Nephron (organoid): ENCODE results near the gene CPNE5.

Source experiments
- H3K27ac Mint-ChIP-seq, 3 experiments: 2 replicates each; pipeline ENCODE4 v1.8.0; 2020; ENCODE audit warnings: mixed read lengths in 3 of 3, mild to moderate bottlenecking in 2 of 3, moderate library complexity in 1 of 3
- H3K27me3 Mint-ChIP-seq: 2 replicates; pipeline ENCODE4 v1.8.0; 2021; ENCODE audit warnings: low read depth, mild to moderate bottlenecking, moderate library complexity, mixed read lengths
- H3K36me3 Mint-ChIP-seq: 2 replicates; pipeline ENCODE4 v1.8.0; 2020; ENCODE audit warnings: low read depth, mixed read lengths
- H3K4me1 Mint-ChIP-seq: 2 replicates; pipeline ENCODE4 v1.8.0; 2020; ENCODE audit warnings: mixed read lengths
- H3K4me3 Mint-ChIP-seq, 3 experiments: 2 replicates each; pipeline ENCODE4 v1.8.0; 2020; ENCODE audit warnings: mild to moderate bottlenecking in 3 of 3, mixed read lengths in 3 of 3, moderate library complexity in 2 of 3
- H3K9me3 Mint-ChIP-seq: 2 replicates; pipeline ENCODE4 v1.8.0; 2020; ENCODE audit warnings: mixed read lengths
- TF ChIP-seq, protein P1 (sequence below), 3 experiments: fragments of 200-600 bp; sonication (generic); IDR thresholded peaks; one replicate each; pipeline ENCODE4 v1.5.0; 2021; ENCODE audit warnings: antibody characterized with exemption in 3 of 3; ENCODE audit not compliant: unreplicated experiment in 3 of 3

The CPNE5 gene

DNA sequence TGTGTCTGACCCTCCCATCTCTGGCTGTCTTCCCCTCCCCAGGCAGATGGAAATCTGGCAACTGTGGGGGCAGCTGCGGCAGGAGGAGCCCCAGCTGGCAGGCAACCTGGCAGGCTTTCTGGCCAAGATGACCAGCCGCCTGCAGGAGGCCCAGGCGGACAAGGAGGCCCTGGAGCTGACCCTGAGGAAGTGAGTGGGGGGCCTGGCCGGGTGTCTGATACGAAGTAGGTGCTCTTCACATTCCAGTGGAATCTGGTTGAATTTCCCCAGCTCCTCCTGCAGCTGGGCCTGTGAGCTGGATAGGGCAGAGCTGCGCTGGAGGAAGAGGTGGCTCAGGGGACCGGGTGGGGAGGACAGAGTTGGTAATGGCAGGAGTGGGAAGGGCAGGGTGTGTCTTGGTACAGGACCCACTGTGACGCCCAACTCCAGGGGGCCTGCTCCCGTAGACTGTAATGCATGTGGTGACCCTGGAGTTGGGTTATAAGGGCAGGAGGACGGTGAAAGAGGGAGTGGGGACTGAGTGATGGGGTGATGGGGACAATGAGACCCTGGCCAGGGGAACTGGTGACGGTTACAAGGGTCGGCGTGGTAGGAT, 121.9 kb downstream of the CPNE5 start:
- H3K27me3 Mint-ChIP-seq: peaks cover 14% of the 10 kb centered on the region
- no peaks in the 10 kb centered on the region for H3K9me3 Mint-ChIP-seq
- TF ChIP-seq, protein P1, sequence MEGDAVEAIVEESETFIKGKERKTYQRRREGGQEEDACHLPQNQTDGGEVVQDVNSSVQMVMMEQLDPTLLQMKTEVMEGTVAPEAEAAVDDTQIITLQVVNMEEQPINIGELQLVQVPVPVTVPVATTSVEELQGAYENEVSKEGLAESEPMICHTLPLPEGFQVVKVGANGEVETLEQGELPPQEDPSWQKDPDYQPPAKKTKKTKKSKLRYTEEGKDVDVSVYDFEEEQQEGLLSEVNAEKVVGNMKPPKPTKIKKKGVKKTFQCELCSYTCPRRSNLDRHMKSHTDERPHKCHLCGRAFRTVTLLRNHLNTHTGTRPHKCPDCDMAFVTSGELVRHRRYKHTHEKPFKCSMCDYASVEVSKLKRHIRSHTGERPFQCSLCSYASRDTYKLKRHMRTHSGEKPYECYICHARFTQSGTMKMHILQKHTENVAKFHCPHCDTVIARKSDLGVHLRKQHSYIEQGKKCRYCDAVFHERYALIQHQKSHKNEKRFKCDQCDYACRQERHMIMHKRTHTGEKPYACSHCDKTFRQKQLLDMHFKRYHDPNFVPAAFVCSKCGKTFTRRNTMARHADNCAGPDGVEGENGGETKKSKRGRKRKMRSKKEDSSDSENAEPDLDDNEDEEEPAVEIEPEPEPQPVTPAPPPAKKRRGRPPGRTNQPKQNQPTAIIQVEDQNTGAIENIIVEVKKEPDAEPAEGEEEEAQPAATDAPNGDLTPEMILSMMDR (IDR thresholded peaks at IDR 0.05; ENCODE audit: unreplicated experiment in 3 of 3): no peak
- no peak overlapping the region for H3K4me3 Mint-ChIP-seq
- no peak overlapping the region for H3K27ac Mint-ChIP-seq
- peaks cover 4% of the 10 kb centered on the region for H3K4me1 Mint-ChIP-seq
- no peaks in the 10 kb centered on the region for H3K36me3 Mint-ChIP-seq

GRCh38 chr6:36716476-36717093, 122.7 kb downstream of the CPNE5 start:
- TF ChIP-seq, protein P1 (IDR thresholded peaks at IDR 0.05; ENCODE audit: unreplicated experiment in 3 of 3): no peak
- Mint-ChIP-seq H3K27ac (no peak overlapping the region), H3K4me3 (no peak overlapping the region), H3K27me3 (peaks cover 15% of the 10 kb centered on the region), H3K4me1 (peaks cover 4% of the 10 kb centered on the region), H3K36me3 (no peaks in the 10 kb centered on the region), H3K9me3 (no peaks in the 10 kb centered on the region)

GRCh38 chr6:36715469-36715868, 123.8 kb downstream of the CPNE5 start:
- Mint-ChIP-seq H3K4me1 (peaks cover under 1% of the 10 kb centered on the region), H3K27ac (no peak overlapping the region), H3K27me3 (peaks cover 12% of the 10 kb centered on the region), H3K9me3 (no peaks in the 10 kb centered on the region), H3K36me3 (no peaks in the 10 kb centered on the region), H3K4me3 (no peak overlapping the region)
- TF ChIP-seq, protein P1 (IDR thresholded peaks at IDR 0.05; ENCODE audit: unreplicated experiment in 3 of 3): no peak

DNA sequence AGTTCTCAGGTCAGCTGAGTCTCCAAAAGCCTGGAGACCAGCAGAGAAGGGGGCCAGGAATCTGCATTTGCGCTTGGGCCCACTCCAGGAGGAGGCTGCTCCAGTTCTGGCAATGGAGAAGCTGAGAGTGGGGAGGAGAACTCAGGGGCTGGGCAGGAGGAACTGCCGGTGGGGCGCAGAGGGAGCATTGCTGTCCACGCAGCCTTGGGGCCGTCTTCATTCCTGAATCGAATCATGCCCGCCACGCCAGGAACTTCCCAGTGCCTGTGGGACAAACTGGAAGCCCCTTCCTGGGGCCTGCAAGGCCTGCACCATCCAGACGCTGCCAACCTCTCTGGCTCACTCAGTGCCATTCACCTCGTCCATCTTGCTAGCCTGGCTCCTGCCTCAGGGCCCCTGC, 124.7 kb downstream of the CPNE5 start:
- H3K9me3 Mint-ChIP-seq: no peaks in the 10 kb centered on the region
- H3K4me1 Mint-ChIP-seq: no peaks in the 10 kb centered on the region
- H3K27me3 Mint-ChIP-seq: peaks cover 12% of the 10 kb centered on the region
- H3K27ac Mint-ChIP-seq: no peak overlapping the region
- no peak overlapping the region for H3K4me3 Mint-ChIP-seq
- no peaks in the 10 kb centered on the region for H3K36me3 Mint-ChIP-seq
- TF ChIP-seq, protein P1 (IDR thresholded peaks at IDR 0.05; ENCODE audit: unreplicated experiment in 3 of 3): no peak

- Mint-ChIP-seq H3K27me3 (peaks cover 8% of the 10 kb centered on the region), H3K27ac (no peak overlapping the region), H3K4me3 (no peak overlapping the region), H3K9me3 (no peaks in the 10 kb centered on the region), H3K36me3 (no peaks in the 10 kb centered on the region), H3K4me1 (no peaks in the 10 kb centered on the region)
- TF ChIP-seq, protein P1 (IDR thresholded peaks at IDR 0.05; ENCODE audit: unreplicated experiment in 3 of 3): no peak
These were observed 125.4 kb downstream of the CPNE5 start for GRCh38 chr6:36713846-36714245.

DNA sequence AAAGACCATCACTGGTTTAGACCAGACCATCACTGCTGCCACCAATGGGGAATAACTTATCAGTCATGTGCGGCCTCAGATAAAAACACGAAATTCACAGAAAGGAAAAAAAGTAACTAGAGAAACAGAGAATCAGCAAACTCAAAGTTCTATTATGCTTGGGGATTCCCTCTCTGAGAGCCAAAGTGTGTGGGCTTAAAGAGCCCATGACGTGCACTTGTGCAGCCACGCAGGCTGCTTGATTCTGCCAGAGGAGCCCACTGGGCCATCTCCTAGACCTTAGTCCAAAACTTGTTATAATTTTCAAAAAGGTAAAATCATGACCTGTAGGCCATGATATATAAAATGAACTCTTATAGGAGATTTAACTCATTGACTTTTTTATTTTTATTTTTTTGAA, 126.4 kb downstream of the CPNE5 start:
- no peak overlapping the region for H3K27ac Mint-ChIP-seq

More for the DNA sequence above, 126.4 kb downstream of the CPNE5 start:
- Mint-ChIP-seq H3K27me3 (peaks cover 8% of the 10 kb centered on the region), H3K4me3 (no peak overlapping the region), H3K9me3 (no peaks in the 10 kb centered on the region), H3K36me3 (no peaks in the 10 kb centered on the region), H3K4me1 (no peaks in the 10 kb centered on the region)
- TF ChIP-seq, protein P1 (IDR thresholded peaks at IDR 0.05; ENCODE audit: unreplicated experiment in 3 of 3): no peak
